ENCODE data around the gene NUMB. TPM values are rescaled to one million over a fixed set of nuclear protein-coding genes. Genes with fewer than 3 reads are reported as not detected.
A peak's percentile ranks its signal among the peaks of the same experiment; 100 is the strongest.

NUMB gene
- polyA plus RNA-seq, 1 donor from 2014 or later: 11.5 TPM

DNA sequence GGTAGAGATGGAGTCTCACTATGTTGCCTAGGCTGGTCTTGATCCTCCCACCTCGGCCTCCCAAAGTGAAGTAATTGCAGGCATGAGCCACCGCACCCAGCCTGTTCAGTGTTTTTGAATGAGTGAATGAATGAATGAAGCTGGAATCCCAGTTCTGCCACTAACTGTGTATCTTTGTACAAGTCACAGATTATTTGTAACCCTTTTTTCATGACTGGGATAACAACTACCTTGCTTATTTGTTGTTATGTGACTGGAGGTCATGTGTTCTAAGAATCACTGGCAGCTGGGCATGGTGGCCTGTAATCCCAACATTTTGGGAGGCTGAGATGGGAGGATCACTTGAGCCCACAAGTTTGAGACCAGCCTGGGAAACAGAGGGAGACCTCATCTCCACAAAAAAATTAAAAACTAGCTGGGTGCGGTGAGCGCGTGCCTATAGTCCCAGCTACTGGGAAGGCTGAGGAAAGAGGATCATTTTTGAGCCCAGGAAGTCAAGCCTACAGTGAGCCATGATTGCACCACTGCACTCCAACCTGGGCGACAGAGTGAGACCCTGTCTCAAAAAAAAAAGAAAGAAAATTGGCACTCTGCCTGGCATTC, 13.3 kb upstream of the NUMB start:
- Histone ChIP-seq H3K4me2 (ENCODE audit: low read length) (no peak overlapping the region), H3K4me3 (ENCODE audit: low read length) (no peak overlapping the region), H3K9ac (ENCODE audit: low read length) (no peak overlapping the region), H3K27me3 (ENCODE audit: insufficient read depth, low read depth, low read length) (no peaks in the 10 kb centered on the region), H3F3A (ENCODE audit: insufficient read depth, low read length, poor library complexity, severe bottlenecking) (no peaks in the 10 kb centered on the region), H3K27ac (ENCODE audit: low read length) (no peak overlapping the region), H3K9me2 (ENCODE audit: insufficient read depth, low read length) (no peaks in the 10 kb centered on the region), H3K9me3 (ENCODE audit: low read length) (no peaks in the 10 kb centered on the region), H4K20me1 (ENCODE audit: insufficient read depth) (no peaks in the 10 kb centered on the region), H3K36me3 (ENCODE audit: insufficient read depth, low read length) (no peaks in the 10 kb centered on the region), H2AFZ (ENCODE audit: low read depth, low read length) (no peak overlapping the region), H3K79me2 (replicated peaks; ENCODE audit: insufficient read depth, low read length) (no peaks in the 10 kb centered on the region)
- TF ChIP-seq, protein P1, sequence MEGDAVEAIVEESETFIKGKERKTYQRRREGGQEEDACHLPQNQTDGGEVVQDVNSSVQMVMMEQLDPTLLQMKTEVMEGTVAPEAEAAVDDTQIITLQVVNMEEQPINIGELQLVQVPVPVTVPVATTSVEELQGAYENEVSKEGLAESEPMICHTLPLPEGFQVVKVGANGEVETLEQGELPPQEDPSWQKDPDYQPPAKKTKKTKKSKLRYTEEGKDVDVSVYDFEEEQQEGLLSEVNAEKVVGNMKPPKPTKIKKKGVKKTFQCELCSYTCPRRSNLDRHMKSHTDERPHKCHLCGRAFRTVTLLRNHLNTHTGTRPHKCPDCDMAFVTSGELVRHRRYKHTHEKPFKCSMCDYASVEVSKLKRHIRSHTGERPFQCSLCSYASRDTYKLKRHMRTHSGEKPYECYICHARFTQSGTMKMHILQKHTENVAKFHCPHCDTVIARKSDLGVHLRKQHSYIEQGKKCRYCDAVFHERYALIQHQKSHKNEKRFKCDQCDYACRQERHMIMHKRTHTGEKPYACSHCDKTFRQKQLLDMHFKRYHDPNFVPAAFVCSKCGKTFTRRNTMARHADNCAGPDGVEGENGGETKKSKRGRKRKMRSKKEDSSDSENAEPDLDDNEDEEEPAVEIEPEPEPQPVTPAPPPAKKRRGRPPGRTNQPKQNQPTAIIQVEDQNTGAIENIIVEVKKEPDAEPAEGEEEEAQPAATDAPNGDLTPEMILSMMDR (IDR thresholded peaks at IDR 0.05; ENCODE audit: poor library complexity, severe bottlenecking): no peak
- TF ChIP-seq MXI1 (conservative IDR thresholded peaks at IDR 0.05; ENCODE audit: poor library complexity, severe bottlenecking): peak; percentile 28

DNA sequence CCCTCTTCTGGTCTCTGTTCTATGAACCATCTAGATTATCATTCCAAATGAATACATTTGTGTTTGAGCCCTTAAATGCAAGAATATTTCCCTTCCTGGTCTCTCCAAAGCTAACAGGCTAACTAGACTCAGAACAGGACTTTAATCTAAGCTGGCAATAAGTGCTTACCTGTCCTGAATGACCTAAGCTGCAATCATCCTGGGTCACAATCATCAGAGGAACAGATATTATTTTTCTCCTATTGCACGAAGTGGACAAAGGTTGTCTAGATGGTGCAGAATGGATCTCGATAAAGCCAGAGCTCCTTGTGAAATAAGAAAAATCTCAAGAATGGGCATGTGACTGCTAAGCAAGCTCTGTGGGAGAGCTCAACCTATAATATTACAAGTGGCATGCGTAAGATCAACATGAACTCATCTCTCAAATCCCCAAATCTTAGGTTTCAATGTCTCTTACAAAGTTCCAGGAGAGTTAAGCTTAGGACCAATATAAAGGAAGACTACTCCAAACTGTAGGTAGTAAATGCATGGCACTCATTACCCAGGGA, 10.6 kb upstream of the NUMB start:
- Histone ChIP-seq H3K36me3 (ENCODE audit: insufficient read depth, low read length) (no peaks in the 10 kb centered on the region), H3K4me2 (ENCODE audit: low read length) (no peak overlapping the region), H3K9me2 (ENCODE audit: insufficient read depth, low read length) (no peaks in the 10 kb centered on the region), H3K27ac (ENCODE audit: low read length) (no peak overlapping the region), H4K20me1 (ENCODE audit: insufficient read depth) (no peaks in the 10 kb centered on the region), H3K27me3 (ENCODE audit: insufficient read depth, low read depth, low read length) (no peaks in the 10 kb centered on the region), H3F3A (ENCODE audit: insufficient read depth, low read length, poor library complexity, severe bottlenecking) (no peaks in the 10 kb centered on the region), H3K9ac (ENCODE audit: low read length) (no peak overlapping the region), H3K9me3 (ENCODE audit: low read length) (no peaks in the 10 kb centered on the region), H3K4me3 (ENCODE audit: low read length) (no peak overlapping the region), H2AFZ (ENCODE audit: low read depth, low read length) (no peak overlapping the region), H3K79me2 (replicated peaks; ENCODE audit: insufficient read depth, low read length) (no peaks in the 10 kb centered on the region)
- TF ChIP-seq, protein P2, sequence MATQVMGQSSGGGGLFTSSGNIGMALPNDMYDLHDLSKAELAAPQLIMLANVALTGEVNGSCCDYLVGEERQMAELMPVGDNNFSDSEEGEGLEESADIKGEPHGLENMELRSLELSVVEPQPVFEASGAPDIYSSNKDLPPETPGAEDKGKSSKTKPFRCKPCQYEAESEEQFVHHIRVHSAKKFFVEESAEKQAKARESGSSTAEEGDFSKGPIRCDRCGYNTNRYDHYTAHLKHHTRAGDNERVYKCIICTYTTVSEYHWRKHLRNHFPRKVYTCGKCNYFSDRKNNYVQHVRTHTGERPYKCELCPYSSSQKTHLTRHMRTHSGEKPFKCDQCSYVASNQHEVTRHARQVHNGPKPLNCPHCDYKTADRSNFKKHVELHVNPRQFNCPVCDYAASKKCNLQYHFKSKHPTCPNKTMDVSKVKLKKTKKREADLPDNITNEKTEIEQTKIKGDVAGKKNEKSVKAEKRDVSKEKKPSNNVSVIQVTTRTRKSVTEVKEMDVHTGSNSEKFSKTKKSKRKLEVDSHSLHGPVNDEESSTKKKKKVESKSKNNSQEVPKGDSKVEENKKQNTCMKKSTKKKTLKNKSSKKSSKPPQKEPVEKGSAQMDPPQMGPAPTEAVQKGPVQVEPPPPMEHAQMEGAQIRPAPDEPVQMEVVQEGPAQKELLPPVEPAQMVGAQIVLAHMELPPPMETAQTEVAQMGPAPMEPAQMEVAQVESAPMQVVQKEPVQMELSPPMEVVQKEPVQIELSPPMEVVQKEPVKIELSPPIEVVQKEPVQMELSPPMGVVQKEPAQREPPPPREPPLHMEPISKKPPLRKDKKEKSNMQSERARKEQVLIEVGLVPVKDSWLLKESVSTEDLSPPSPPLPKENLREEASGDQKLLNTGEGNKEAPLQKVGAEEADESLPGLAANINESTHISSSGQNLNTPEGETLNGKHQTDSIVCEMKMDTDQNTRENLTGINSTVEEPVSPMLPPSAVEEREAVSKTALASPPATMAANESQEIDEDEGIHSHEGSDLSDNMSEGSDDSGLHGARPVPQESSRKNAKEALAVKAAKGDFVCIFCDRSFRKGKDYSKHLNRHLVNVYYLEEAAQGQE (IDR thresholded peaks at IDR 0.05; ENCODE audit: borderline replicate concordance): no peak
- TF ChIP-seq SMC3 (conservative IDR thresholded peaks at IDR 0.05; ENCODE audit: poor library complexity) (no peak), MXI1 (conservative IDR thresholded peaks at IDR 0.05; ENCODE audit: poor library complexity, severe bottlenecking) (no peak), RAD21 (conservative IDR thresholded peaks at IDR 0.05) (no peak), POLR2AphosphoS5 (IDR thresholded peaks at IDR 0.05) (no peak), TAF1 (IDR thresholded peaks at IDR 0.05; ENCODE audit: low read depth) (no peak), EZH2 (IDR thresholded peaks at IDR 0.05; ENCODE audit: borderline replicate concordance, insufficient read depth, low read length, poor library complexity, severe bottlenecking) (no peak), EP300 (conservative IDR thresholded peaks at IDR 0.05; ENCODE audit: poor library complexity, severe bottlenecking) (no peak)
- TF ChIP-seq, protein P1 (IDR thresholded peaks at IDR 0.05; ENCODE audit: poor library complexity, severe bottlenecking): no peak
